ENCODE results near the gene CFAP251. TPM values are rescaled to one million over a fixed set of nuclear protein-coding genes. Genes with fewer than 3 reads are reported as not detected.

CFAP251 gene
- total and polyA plus RNA-seq, 2 experiments from 2014 or later = 3.0 to 3.7 TPM

GRCh38 chr12:121961195-121961879, 42.9 kb downstream of the CFAP251 start:
- Histone ChIP-seq H3K79me2 (no peaks in the 10 kb centered on the region), H3K9me2 (replicated peaks; ENCODE audit: insufficient read depth) (no peaks in the 10 kb centered on the region), H2AFZ (no peak overlapping the region), H3K4me2 (no peak overlapping the region), H3K27me3 (no peaks in the 10 kb centered on the region), H3K4me1 (ENCODE audit: insufficient read depth) (no peaks in the 10 kb centered on the region), H3K4me3 (no peak overlapping the region), H3K27ac (no peak overlapping the region), H4K20me1 (ENCODE audit: insufficient read depth, poor library complexity, severe bottlenecking) (no peaks in the 10 kb centered on the region), H3K36me3 (replicated peaks; ENCODE audit: insufficient read depth, low read depth) (no peaks in the 10 kb centered on the region), H3K9me3 (ENCODE audit: low read depth) (no peaks in the 10 kb centered on the region)
- DNase-seq (ENCODE audit: low spot score) = no peak
- 91% methylated on average over 4 of the region's 5 CpGs for WGBS (ENCODE audit: low lambda C conversion rate, missing lambda C conversion rate)
- no peak for TF ChIP-seq EZH2 (IDR thresholded peaks at IDR 0.05; ENCODE audit: borderline replicate concordance)
- TF ChIP-seq CTCF (IDR thresholded peaks at IDR 0.05; ENCODE audit: poor library complexity) = no peak

GRCh38 chr12:121963341-121964018, 45.1 kb downstream of the CFAP251 start:
- Histone ChIP-seq H3K36me3 (replicated peaks; ENCODE audit: insufficient read depth, low read depth) (no peaks in the 10 kb centered on the region), H3K9me2 (replicated peaks; ENCODE audit: insufficient read depth) (no peaks in the 10 kb centered on the region), H3K27me3 (no peaks in the 10 kb centered on the region), H3K79me2 (no peaks in the 10 kb centered on the region), H3K4me3 (no peak overlapping the region), H4K20me1 (ENCODE audit: insufficient read depth, poor library complexity, severe bottlenecking) (no peaks in the 10 kb centered on the region), H3K4me1 (ENCODE audit: insufficient read depth) (no peaks in the 10 kb centered on the region), H3K4me2 (no peak overlapping the region), H3K27ac (no peak overlapping the region), H3K9me3 (ENCODE audit: low read depth) (no peaks in the 10 kb centered on the region), H2AFZ (no peak overlapping the region)
- no peak for DNase-seq (ENCODE audit: low spot score)
- TF ChIP-seq EZH2phosphoT487 (IDR thresholded peaks at IDR 0.05; ENCODE audit: low read depth, severe bottlenecking, unreplicated experiment) = no peak
- no peak for TF ChIP-seq EZH2 (IDR thresholded peaks at IDR 0.05; ENCODE audit: borderline replicate concordance)
- TF ChIP-seq CTCF (IDR thresholded peaks at IDR 0.05; ENCODE audit: poor library complexity) = no peak
- 94% methylated on average over 15 of the region's 15 CpGs for WGBS (ENCODE audit: low lambda C conversion rate, missing lambda C conversion rate)

GRCh38 chr12:121964813-121965643, 46.6 kb downstream of the CFAP251 start:
- Histone ChIP-seq H3K36me3 (replicated peaks; ENCODE audit: insufficient read depth, low read depth) (no peaks in the 10 kb centered on the region), H3K27me3 (no peaks in the 10 kb centered on the region), H4K20me1 (ENCODE audit: insufficient read depth, poor library complexity, severe bottlenecking) (no peaks in the 10 kb centered on the region), H3K4me3 (no peak overlapping the region), H3K79me2 (no peaks in the 10 kb centered on the region), H3K27ac (no peak overlapping the region), H3K4me1 (ENCODE audit: insufficient read depth) (no peaks in the 10 kb centered on the region), H2AFZ (no peak overlapping the region), H3K4me2 (no peak overlapping the region), H3K9me2 (replicated peaks; ENCODE audit: insufficient read depth) (no peaks in the 10 kb centered on the region), H3K9me3 (ENCODE audit: low read depth) (no peaks in the 10 kb centered on the region)
- 70% methylated on average over 9 of the region's 9 CpGs for WGBS (ENCODE audit: low lambda C conversion rate, missing lambda C conversion rate)
- TF ChIP-seq EZH2phosphoT487 (IDR thresholded peaks at IDR 0.05; ENCODE audit: low read depth, severe bottlenecking, unreplicated experiment) (no peak), CTCF (IDR thresholded peaks at IDR 0.05; ENCODE audit: poor library complexity) (no peak), EZH2 (IDR thresholded peaks at IDR 0.05; ENCODE audit: borderline replicate concordance) (no peak)
- DNase-seq (ENCODE audit: low spot score) = no peak
